Activated effector memory CD4-positive, alpha-beta T cell treated with anti-CD3 and anti-CD28 coated beads, Interleukin-2, amount 50 U/mL, for 16 hours (primary cell): ENCODE results near the gene SAMSN1.
A peak's percentile ranks its signal among the peaks of the same experiment; 100 is the strongest.

Experiments
- DNase-seq: peaks from one replicate; pipeline ENCODE4 v3.0.0-alpha.2; 2020

The SAMSN1 gene

DNA sequence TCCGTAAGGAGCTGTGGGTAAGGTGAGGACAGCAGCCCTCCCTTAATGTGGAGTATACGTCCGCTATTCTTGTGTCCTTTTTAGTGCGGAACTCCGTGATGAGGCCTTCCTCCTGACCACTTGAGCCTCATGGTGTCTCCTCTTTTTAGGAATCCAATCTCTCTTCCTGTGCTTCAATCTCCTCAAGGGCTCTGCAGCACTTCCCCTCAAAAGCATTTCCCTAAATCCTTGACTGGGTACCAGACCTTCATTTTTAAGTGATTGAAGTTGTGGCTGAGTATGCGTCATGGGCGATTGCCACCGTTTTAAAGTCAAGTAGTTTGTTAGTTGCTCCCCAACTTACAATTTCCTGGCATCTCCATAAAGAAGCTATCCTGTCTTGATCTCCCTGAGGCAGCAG, 62.8 kb downstream of the SAMSN1 start:
- DNase-seq = no peak

DNA sequence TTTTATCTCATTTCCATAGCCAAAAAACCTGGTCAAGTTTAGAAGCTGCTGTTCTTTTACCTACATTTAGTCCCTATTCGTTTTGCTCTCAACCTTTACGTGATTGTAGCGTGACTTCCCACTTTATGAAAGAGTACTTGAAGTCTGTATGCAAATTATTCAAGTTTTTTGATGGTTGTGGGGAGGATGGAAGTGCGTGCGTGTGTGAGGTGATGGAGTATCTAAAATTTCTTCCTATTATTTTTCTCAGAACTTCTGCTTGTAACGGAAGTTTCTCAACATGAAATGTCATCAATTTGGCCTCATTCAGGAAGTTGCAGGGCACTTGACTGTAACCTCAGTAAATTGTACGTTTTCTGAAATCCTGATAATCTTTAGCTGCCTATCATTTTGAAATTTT, 64.0 kb downstream of the SAMSN1 start:
- DNase-seq = peak; percentile 62

GRCh38 chr21:14480411-14481031, 65.6 kb downstream of the SAMSN1 start:
- DNase-seq = no peak

- no peak for DNase-seq
Observed at GRCh38 chr21:14479241-14479786, 66.8 kb downstream of the SAMSN1 start.

GRCh38 chr21:14477841-14478240, 68.3 kb downstream of the SAMSN1 start:
- DNase-seq = no peak

GRCh38 chr21:14477133-14477532, 69.0 kb downstream of the SAMSN1 start:
- no peak for DNase-seq

GRCh38 chr21:14474995-14475394, 71.1 kb downstream of the SAMSN1 start:
- no peak for DNase-seq

DNA sequence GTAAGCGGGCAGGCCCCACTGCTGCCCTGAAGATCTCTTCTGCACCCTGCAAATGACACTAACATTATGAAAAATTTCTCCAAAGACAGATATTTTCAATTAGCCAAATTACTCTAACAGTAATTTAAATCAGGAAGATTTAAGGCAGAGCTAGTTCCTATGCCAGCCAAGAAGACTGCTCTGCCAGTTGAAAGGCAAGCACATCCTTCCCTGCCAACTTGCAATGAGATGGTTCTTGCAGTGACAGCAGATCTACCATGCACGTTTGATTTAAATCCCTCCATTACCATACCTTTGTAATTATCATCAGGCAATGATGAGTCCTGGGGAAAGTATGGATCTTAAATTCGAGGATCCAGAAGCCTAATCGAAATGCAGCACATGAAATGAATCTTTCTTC, 76.5 kb downstream of the SAMSN1 start:
- no peak for DNase-seq

- DNase-seq = no peak
Observed at GRCh38 chr21:14466715-14467114, 79.4 kb downstream of the SAMSN1 start.

- DNase-seq = no peak
Observed at GRCh38 chr21:14457762-14458161, 88.4 kb downstream of the SAMSN1 start.

GRCh38 chr21:14456911-14457310, 89.2 kb downstream of the SAMSN1 start:
- no peak for DNase-seq

GRCh38 chr21:14454016-14455009, 91.8 kb downstream of the SAMSN1 start:
- DNase-seq = no peak

DNA sequence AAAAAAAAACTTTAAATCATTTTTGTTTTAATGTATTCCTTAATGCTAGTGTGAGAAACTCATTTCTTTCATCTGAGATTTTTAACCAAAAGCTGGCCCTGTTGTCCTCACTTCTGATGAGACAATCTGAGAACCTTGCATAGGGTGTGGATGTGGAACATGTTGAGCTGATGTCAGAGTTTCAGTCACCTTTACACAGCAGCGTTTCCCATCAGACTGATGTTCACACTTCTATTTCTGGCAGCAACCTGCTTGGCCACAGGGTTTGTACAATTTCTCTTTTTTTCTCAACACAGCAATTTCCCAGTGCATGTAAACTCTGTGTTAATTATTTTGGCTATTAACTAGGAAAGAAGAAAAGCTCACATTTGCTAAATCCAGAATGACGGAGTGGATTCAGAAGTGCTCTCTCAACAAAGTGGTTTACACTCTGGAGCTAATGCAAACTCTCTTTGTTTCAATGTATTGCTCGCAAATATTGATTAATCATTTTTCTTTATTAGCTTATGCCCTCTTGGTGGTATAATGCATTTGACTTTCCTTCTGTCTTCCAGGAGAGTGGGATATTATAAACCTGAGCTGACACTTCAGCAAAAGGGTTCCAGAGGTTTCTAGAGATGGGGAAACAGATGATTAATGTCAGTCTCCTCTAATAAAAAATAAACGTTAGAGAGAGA, 92.6 kb downstream of the SAMSN1 start:
- DNase-seq = no peak

DNA sequence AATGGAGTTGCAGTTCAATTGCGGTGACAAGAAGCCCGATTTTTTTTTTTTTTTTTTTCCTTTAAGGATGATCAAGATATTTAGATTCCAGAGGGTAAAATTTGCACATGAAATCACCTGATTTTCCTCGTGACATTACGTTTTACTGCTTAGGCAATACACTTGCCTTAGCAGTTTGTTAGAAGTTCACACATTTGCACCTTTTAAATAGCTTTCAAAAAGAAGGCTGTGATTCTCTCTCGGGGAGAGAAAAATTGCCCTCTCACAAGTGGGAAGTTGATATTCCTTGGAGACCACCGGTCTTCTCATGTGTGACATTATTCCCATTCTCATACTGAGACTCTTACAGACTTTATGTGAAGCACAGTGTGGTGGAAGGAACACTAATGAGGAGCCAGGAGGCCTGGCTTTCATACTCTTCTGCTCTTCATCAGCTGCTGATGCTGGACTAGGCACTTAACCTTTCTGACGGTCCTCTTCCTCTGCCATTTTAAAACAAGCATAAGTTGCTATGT, 93.3 kb downstream of the SAMSN1 start:
- DNase-seq = no peak

- DNase-seq = no peak
Observed at GRCh38 chr21:14452031-14452726, 93.9 kb downstream of the SAMSN1 start.

DNA sequence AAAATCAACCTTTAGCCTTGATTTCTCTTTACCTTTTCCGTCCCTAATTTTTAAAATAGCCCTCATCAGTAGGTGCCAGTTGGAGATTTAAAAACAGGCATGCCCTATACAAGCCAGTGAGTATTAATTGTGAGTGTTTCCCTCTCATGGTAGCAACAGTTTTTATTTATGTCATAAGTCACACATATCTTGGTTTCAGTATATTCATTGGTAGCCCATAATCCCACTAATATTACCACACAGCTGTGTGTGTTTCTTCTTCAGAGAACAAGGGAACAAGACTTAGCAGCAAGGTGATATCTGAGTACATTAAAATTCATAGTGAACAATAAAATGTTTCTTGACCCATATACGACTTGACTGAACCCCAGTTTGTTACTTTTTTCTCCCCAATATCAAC, 94.6 kb downstream of the SAMSN1 start:
- no peak for DNase-seq

DNA sequence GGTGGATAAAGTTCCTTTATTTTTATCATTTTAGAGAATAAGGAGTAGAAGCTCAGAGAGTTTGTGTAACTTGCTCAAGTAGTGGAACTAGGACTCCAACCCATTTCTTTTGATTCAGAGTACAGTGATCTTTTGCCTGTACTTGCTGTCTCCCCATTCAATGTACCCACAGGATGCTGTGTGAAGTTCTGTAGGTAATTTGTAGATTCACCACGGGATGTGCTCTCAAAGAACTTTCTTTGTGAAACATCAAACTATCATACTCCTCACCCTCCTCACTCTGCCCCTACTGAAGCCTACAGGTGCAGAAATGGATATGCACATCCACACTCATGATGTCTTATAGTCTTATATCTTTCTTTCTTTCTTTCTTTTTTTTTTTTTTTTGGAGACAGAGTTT, 97.3 kb downstream of the SAMSN1 start:
- DNase-seq = no peak

DNA sequence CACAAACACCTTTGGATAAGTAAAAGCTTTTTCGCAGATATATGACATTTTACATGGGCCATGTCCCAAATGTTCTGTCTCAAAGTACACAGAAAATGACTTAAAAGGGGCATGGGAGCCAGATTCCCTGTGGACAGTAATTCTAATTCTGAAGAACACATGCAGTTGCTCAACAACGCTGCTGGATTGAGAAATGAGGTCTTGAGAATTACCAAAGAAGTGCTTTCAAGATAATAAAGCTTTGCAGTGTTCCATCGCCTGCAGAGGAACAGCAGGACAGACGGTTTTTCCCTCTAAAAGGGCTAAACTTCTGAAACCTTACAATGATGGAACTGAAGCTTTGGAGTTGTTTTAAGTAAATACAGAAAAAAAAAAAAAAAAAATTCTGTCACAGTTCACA, 107.9 kb downstream of the SAMSN1 start:
- DNase-seq = no peak

DNA sequence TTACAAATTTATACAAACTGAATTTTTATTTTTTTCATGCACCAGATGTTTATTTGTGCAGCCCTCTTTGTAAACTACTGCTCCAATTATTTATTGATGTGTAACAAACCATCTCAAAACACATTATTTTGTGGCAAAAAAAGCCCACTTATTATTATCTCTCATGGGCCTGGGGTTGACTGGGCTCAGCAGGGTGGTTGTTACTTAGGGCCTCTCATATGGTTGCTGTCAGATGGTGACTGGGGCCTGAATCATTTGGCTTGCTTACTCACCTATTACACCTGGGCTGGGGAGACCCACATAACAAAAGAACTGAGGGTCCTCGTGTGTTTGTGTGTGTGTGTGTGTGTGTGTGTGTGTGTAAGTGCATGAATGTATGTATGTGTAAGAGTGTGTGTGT, 110.7 kb downstream of the SAMSN1 start:
- DNase-seq = no peak
